Muscle of back (tissue), 11 donors: ENCODE measurements around the gene UBA6. TPM values are rescaled to one million over a fixed set of nuclear protein-coding genes. Genes with fewer than 3 reads are reported as not detected.
"Not testable (repeated sequence)": the region's sequence is repeated elsewhere in the genome, so short reads cannot be mapped to it uniquely, and the experiment has no call there.

Experiments used
- DNase-seq, 3 donors: peaks; one replicate each; pipeline versions ENCODE4 v3.0.0 to v3.0.0-alpha.2; 2013
- polyA plus RNA-seq, 10 donors: library from polyadenylated mRNA; unstranded; fragments of 120-200 nt; gene quantifications; one replicate each; pipeline ENCODE4 v1.2.1, GENCODE V29; 2013; ENCODE audit not compliant: insufficient read length in 10 of 10

The UBA6 gene
- polyA plus RNA-seq, 10 donors, result 33.6 to 61.6 (median 44.6) TPM

- no peak for DNase-seq
Measured at GRCh38 chr4:67714955-67715354, 14.0 kb upstream of the UBA6 start.

GRCh38 chr4:67714248-67714583, 13.3 kb upstream of the UBA6 start:
- DNase-seq, result no peak

GRCh38 chr4:67713529-67714247, 12.7 kb upstream of the UBA6 start:
- DNase-seq, result no peak

GRCh38 chr4:67712650-67713528, 11.9 kb upstream of the UBA6 start:
- no peak for DNase-seq

- DNase-seq, result no peak
Measured at GRCh38 chr4:67712000-67712625, 11.2 kb upstream of the UBA6 start.

- not testable (repeated sequence) for DNase-seq
Measured at GRCh38 chr4:67706682-67707081, 5.7 kb upstream of the UBA6 start.

GRCh38 chr4:67704843-67705242, 3.9 kb upstream of the UBA6 start:
- DNase-seq, result no peak

GRCh38 chr4:67702166-67702565, 1.2 kb upstream of the UBA6 start:
- DNase-seq, result no peak

- DNase-seq, result no peak
Measured at GRCh38 chr4:67701517-67701850, 529 bp upstream of the UBA6 start.

- peak in 2 of 3 donors; percentile 8 to 11 for DNase-seq
Measured at GRCh38 chr4:67700116-67700737, 728 bp downstream of the UBA6 start.

GRCh38 chr4:67699603-67700002, 1.4 kb downstream of the UBA6 start:
- DNase-seq, result no peak

- no peak for DNase-seq
Measured at GRCh38 chr4:67697860-67698687, 2.9 kb downstream of the UBA6 start.

GRCh38 chr4:67696061-67696460, 4.9 kb downstream of the UBA6 start:
- DNase-seq, result no peak

GRCh38 chr4:67694662-67695061, 6.3 kb downstream of the UBA6 start:
- no peak for DNase-seq

GRCh38 chr4:67691328-67691727, 9.6 kb downstream of the UBA6 start:
- no peak for DNase-seq

GRCh38 chr4:67687636-67688035, 13.3 kb downstream of the UBA6 start:
- peak in 1 of 3 donors; percentile 24 for DNase-seq

GRCh38 chr4:67685532-67685859, 15.5 kb downstream of the UBA6 start:
- no peak for DNase-seq

- no peak for DNase-seq
Measured at GRCh38 chr4:67684839-67685531, 16.0 kb downstream of the UBA6 start.

- DNase-seq, result no peak
Measured at GRCh38 chr4:67682266-67682665, 18.7 kb downstream of the UBA6 start.

- no peak for DNase-seq
Measured at GRCh38 chr4:67680581-67681222, 20.3 kb downstream of the UBA6 start.

- DNase-seq, result no peak
Measured at GRCh38 chr4:67678612-67679011, 22.3 kb downstream of the UBA6 start.
